Measurements from ENCODE around the gene KCNQ1.

DNA sequence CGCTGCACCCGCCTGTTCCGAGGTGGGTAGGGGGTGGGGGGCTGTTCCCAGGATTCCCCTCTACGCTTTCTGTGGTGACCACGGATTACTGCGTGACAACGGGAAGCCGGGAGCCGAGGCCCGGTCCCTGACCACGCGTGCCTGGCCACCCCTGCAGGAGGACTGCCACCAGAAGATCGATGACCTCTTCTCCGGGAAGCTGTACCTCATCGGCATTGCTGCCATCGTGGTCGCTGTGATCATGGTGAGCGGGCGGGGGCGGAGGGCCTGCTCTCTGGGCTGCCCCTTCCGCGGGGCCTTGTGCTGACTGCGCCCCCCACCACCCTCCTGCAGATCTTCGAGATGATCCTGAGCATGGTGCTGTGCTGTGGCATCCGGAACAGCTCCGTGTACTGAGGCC lies 48.3 kb upstream of the KCNQ1 start:
- TF ChIP-seq, protein P1, sequence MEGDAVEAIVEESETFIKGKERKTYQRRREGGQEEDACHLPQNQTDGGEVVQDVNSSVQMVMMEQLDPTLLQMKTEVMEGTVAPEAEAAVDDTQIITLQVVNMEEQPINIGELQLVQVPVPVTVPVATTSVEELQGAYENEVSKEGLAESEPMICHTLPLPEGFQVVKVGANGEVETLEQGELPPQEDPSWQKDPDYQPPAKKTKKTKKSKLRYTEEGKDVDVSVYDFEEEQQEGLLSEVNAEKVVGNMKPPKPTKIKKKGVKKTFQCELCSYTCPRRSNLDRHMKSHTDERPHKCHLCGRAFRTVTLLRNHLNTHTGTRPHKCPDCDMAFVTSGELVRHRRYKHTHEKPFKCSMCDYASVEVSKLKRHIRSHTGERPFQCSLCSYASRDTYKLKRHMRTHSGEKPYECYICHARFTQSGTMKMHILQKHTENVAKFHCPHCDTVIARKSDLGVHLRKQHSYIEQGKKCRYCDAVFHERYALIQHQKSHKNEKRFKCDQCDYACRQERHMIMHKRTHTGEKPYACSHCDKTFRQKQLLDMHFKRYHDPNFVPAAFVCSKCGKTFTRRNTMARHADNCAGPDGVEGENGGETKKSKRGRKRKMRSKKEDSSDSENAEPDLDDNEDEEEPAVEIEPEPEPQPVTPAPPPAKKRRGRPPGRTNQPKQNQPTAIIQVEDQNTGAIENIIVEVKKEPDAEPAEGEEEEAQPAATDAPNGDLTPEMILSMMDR (IDR thresholded peaks at IDR 0.05; ENCODE audit: poor library complexity, severe bottlenecking) = no peak
- TF ChIP-seq EZH2 (IDR thresholded peaks at IDR 0.05; ENCODE audit: borderline replicate concordance, insufficient read depth, low read length, poor library complexity, severe bottlenecking) = no peak
- no peak for TF ChIP-seq EP300 (conservative IDR thresholded peaks at IDR 0.05; ENCODE audit: poor library complexity, severe bottlenecking)
- no peak for TF ChIP-seq RAD21 (conservative IDR thresholded peaks at IDR 0.05)
- no peak for TF ChIP-seq POLR2AphosphoS5 (IDR thresholded peaks at IDR 0.05)
- no peak for TF ChIP-seq SMC3 (conservative IDR thresholded peaks at IDR 0.05; ENCODE audit: poor library complexity)
- TF ChIP-seq, protein P2, sequence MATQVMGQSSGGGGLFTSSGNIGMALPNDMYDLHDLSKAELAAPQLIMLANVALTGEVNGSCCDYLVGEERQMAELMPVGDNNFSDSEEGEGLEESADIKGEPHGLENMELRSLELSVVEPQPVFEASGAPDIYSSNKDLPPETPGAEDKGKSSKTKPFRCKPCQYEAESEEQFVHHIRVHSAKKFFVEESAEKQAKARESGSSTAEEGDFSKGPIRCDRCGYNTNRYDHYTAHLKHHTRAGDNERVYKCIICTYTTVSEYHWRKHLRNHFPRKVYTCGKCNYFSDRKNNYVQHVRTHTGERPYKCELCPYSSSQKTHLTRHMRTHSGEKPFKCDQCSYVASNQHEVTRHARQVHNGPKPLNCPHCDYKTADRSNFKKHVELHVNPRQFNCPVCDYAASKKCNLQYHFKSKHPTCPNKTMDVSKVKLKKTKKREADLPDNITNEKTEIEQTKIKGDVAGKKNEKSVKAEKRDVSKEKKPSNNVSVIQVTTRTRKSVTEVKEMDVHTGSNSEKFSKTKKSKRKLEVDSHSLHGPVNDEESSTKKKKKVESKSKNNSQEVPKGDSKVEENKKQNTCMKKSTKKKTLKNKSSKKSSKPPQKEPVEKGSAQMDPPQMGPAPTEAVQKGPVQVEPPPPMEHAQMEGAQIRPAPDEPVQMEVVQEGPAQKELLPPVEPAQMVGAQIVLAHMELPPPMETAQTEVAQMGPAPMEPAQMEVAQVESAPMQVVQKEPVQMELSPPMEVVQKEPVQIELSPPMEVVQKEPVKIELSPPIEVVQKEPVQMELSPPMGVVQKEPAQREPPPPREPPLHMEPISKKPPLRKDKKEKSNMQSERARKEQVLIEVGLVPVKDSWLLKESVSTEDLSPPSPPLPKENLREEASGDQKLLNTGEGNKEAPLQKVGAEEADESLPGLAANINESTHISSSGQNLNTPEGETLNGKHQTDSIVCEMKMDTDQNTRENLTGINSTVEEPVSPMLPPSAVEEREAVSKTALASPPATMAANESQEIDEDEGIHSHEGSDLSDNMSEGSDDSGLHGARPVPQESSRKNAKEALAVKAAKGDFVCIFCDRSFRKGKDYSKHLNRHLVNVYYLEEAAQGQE (IDR thresholded peaks at IDR 0.05; ENCODE audit: borderline replicate concordance) = no peak
- no peak for TF ChIP-seq MXI1 (conservative IDR thresholded peaks at IDR 0.05; ENCODE audit: poor library complexity, severe bottlenecking)

Data from neural cell (in vitro differentiated cells).